H1 (cell line): ENCODE measurements around the gene LIPA.

ENCODE experiments used
- BRCA1 ChIP-seq: IDR thresholded peaks from 2 replicates; pipeline ENCODE4 v1.6.1; 2012; ENCODE audit warnings: low read depth, low read length, improper control_type of control experiment
- CTCF ChIP-seq, 3 experiments: IDR thresholded peaks; 1 replicate in 2 of 3; 2 replicates in 1 of 3; pipeline versions ENCODE4 v1.5.1 to v1.6.1; 2011; ENCODE audit warnings: low read length in 3 of 3, mild to moderate bottlenecking in 3 of 3, inconsistent platforms in 2 of 3, low read depth in 1 of 3, moderate library complexity in 1 of 3; ENCODE audit not compliant: insufficient read depth in 1 of 3; ENCODE audit errors: control extremely low read depth in 1 of 3
- EZH2 ChIP-seq: fragments of 200-600 bp; sonication (generic); IDR thresholded peaks from 2 replicates; pipeline ENCODE4 v1.7.1; 2012; ENCODE audit warnings: low read depth, mild to moderate bottlenecking, moderate library complexity, low read length, inconsistent platforms; ENCODE audit not compliant: severe bottlenecking
- TAF7 ChIP-seq: optimal IDR thresholded peaks from 2 replicates; pipeline ENCODE3; 2011; ENCODE audit warnings: low read depth, mild to moderate bottlenecking, inconsistent platforms, low read length, moderate library complexity, borderline replicate concordance

- TF ChIP-seq CTCF (IDR thresholded peaks at IDR 0.05; ENCODE audit: control extremely low read depth in 1 of 3, insufficient read depth in 1 of 3, low read depth in 1 of 3, low read length in 3 of 3) (no peak), EZH2 (no peak), TAF7 (no peak), BRCA1 (no peak)
Measured at GRCh38 chr10:89235073-89235798, 16.3 kb downstream of the LIPA start.
